Measurements from ENCODE around the gene TRIM38.
A peak's percentile ranks its signal among the peaks of the same experiment; 100 is the strongest.
"Not testable (repeated sequence)": the region's sequence is repeated elsewhere in the genome, so short reads cannot be mapped to it uniquely, and the experiment has no call there.

The TRIM38 gene

DNA sequence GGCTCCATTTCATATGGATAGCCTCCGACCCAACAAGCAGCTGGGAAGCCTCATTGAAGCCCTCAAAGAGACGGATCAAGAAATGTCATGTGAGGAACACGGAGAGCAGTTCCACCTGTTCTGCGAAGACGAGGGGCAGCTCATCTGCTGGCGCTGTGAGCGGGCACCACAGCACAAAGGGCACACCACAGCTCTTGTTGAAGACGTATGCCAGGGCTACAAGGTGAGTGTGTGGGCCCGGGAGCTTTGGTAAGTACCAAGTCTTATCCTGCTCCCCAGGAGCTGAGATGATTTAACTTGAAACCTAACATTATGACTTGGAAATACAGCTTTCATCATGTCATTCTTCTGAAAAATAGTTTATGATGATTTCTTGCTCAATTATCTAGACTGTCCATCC, 4.1 kb downstream of the TRIM38 start:
- no peak for DNase-seq (ENCODE audit: low read depth in 2 of 2, low spot score in 1 of 2)

DNA sequence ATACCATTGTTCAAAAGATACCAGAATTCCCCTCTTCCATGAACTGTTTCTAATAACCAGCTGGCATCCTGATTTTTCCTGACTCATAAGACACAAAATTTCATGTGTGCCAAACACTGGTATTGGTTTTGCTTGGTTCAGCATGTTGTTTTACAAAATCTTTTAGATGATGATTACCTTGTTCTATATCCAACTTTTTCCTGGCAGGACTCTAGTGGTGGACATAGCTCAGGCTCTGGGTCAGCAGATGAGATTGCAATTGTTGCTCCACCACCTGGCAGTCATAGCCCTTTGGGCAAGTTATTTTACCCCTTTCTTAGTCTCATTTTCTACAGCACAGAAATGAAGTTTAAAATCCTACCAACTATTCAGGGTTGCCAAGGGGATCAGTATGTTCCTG, 6.2 kb downstream of the TRIM38 start:
- DNase-seq (ENCODE audit: low read depth in 2 of 2, low spot score in 1 of 2), result no peak

DNA sequence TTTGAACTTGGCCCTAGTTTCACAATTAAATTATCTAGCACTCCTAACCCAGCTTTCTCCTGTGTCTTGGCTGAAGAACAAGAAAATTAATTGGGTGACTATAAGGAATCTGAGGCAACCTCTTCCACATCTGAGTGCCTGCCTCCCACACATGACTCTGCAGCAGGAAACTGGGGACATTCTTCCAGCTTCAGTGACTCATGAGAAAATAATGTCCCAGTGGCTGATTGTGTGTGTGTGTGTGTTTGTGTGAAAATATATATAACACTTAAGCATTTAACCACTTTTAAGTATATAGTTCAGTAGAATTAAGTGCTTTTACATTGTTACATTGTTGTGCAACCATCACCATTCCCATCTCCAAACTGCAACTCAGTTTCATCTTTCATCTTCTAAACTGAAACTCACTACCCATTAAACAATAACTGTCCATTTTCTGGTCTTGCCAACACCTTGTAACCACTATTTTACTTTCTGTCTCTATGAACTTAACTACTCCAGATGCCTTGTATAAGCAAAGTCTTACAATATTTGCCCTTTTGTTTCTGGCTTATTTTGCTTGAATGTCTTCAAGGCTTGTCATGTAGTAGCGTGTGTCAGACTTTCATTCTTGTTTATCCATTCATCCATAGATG, 8.7 kb downstream of the TRIM38 start:
- no peak for DNase-seq (ENCODE audit: low read depth in 2 of 2, low spot score in 1 of 2)

DNA sequence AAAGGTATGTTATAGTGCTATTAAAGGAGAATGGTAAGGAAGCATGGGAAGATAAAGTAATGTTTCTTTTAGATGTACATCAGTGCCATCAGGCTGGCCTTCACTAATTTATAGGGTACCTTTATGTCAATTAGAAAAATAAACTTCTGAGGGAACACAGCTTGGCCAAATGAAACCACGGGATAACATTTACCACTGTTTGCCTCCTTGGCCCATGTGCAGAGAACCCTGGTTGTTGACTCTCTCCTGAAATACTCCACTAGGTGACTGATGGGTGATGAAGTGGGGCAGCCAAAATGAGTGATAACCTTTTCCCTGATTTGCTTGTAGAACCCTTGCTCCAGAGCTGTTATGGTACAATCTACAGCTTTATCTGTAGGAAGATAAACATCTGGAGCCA, 9.5 kb downstream of the TRIM38 start:
- DNase-seq (ENCODE audit: low read depth in 2 of 2, low spot score in 1 of 2), result no peak

DNA sequence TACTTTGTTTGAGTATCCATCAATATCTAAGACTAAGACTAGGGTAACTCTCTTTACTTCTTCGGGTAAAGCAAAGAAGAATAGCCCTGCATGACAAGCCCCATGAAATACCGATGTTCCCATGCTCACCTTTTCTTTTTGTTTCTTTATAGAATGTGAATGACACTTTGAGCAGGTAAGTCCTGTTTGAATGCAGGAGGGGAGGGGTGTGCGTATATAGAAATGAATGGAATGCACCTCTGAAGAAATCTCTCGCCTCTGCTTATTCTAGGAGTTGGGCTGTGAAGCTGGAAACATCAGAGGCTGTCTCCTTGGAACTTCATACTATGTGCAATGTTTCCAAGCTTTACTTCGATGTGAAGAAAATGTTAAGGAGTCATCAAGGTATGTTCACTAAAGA, 10.3 kb downstream of the TRIM38 start:
- DNase-seq (ENCODE audit: low read depth in 2 of 2, low spot score in 1 of 2), result no peak

DNA sequence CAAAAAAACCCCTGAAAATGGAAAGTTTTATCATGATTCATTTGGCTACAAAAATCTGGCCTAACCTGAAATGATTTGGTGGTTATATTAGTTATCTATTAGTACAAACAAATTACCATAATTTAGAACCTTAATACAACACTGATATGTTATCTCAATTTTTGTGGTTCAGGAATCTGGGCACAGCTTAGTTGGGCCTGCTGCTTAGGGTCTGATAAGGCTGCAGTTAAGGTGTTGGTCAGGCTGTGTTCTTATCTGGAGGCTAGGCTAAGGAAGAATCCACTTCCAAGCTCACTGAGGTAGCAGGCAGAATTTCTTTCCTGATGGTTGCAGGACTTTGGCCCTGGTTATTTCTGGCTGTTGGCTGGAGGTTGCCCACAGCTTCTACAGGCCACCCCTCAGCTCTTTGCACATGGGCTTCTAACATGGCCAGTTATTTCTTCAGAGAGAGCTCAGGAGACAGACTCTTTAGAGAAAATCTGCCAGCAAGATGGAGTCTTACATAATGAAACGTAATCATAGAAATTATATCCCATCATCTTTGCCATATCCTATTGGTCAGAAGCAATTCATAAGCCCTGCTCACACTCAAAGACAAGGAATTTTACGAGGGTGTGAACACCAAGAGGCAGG, 11.4 kb downstream of the TRIM38 start:
- no peak for DNase-seq (ENCODE audit: low read depth in 2 of 2, low spot score in 1 of 2)

DNA sequence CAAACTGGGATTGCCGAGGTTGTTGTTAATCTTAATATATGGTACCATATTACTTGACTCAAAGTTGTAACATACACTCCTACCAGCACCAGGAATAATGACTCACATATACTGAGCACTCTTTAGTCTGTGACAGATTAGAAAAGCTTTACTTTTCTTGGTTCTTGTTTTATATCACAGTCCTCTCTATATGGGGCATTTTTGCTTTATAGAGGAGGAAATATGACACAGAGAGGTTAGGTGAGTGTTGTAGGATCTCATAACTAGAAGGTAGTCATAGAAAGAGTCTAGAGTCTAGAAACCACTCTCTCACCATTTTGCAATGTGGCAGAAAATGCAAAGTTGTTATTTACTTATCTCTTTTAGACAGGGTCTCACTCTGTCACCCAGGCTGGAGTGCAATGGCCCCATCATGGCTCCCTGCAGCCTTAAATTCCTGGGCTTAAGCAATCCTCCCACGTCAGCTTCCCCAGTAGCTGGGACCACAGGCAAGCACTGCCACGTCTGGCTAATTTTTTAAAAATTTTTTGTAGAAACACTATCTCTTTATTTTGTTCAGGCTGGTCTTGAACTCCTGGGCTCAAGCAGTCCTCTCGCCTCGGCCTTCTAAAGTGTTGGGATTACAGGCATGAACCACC, 13.4 kb downstream of the TRIM38 start:
- no peak for DNase-seq (ENCODE audit: low read depth in 2 of 2, low spot score in 1 of 2)

DNA sequence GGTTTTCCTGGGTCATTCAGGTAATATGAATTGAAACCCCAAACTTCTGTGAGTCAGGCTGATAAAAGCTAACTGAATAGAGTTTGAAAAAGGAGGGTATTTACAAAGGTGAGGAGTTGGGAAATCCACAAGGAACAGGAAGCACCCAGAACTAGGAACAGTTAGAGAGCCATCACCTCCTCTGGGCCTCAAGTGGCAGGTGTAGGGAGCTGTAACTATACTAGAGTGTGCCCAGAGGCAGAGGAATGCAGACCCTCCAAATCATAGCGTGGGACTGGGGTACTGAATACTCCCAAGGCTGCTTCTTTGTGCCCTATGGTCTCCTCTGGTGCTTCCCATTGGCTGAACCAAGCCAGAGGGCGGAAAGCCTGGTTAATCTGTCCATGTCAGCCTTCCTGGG, 18.3 kb downstream of the TRIM38 start:
- DNase-seq (ENCODE audit: low read depth in 2 of 2, low spot score in 1 of 2), result no peak

DNA sequence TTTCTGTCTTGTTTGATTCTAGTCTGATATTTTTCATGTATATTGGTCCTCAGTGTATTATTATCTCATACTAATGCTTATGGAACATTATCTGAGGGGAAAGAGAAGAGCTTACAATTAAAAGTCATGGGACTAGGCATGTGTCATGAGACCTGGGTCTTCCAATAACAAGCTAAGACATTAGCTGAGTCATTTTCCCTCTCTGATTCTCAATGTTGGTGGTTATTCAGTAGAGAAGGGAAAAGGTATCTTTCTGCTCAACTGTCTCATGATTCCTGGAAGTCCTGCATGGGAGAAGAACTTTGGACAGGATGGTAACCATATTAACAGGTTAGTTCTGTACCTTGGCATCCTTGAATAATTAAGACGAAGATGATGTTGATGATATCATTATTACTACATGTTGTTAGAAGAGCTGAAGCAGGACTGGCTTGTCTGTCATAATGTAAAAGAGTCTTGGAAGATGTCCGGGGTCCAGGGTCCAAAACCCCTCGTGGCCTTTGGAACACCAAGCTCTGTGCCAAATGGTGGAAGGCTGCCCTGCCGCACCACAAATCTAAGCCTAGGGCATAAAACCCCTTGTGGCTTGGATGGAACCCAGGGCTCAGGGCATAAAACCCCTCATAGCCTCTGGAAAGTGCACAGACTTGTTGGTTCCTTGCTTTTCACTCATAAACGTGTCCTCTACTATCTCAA, 19.1 kb downstream of the TRIM38 start:
- DNase-seq (ENCODE audit: low read depth in 2 of 2, low spot score in 1 of 2), result no peak

DNA sequence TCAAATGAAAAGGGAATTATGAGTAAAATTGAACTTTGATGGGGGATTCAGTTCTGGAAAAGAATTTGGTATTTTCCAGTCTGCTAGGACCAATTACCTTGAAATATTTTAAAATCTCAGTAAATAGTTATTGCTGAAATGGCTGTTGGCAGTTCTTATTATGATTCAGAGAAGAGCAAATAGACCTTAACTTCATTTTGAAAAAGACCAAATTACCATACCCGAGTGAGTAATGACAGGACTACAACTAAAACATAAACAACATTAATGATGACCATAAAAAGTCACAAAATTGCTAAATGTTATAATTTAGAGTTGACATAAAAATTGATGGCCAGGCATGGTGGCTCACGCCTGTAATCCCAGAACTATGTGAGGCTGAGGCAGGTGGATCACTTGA, 21.7 kb downstream of the TRIM38 start:
- DNase-seq (ENCODE audit: low read depth in 2 of 2, low spot score in 1 of 2), result no peak

DNA sequence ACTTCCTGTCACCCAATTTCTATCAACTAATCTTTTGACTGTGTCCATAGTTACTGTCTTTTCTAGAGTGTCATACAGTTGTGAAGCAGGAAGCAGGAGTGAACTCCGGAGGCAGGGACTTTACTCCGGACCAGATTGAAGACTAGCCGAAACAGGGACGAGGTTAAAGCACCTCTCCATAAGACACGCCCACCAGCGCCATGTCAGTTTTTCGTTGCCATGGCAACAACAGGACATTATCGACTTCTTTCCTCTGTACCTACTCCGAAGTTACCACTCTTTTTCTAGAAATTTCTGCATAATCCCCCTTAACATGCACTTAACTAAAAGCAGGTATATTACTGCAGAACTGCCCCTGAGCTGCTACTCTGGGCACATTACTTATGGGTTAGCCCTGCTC, 25.2 kb downstream of the TRIM38 start:
- no peak for DNase-seq (ENCODE audit: low read depth in 2 of 2, low spot score in 1 of 2)

DNA sequence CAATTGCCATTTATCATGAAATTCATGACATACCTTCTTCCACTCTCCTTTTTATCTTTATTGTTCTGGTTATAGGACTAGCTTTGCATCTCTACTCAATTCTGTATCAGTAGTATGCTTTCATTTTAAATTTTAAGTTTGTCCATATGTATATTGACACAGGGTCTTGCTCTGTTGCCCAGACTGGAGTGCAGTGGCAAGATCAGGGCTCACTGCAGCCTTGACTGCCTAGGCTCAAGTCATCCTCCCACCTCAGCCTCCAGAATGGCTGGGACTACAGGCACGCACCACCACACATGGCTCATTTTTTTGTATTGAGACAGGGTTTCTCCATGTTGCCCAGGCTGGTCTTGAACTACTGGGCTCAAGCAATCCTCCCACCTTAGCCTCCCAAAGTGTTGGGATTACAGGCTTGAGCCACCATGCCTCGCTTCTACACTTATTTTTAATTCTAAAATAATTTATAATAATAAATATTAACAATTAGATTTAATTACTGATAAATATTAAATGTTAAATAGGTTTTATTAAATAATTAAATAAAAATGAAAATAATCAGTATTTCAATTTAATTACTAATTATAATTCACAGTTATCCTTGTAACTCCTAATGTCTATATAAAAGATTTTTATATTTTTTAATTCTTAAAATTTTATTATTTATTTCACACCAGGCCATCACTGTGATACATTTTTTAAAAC, 27.7 kb downstream of the TRIM38 start:
- no peak for DNase-seq (ENCODE audit: low read depth in 2 of 2, low spot score in 1 of 2)

DNA sequence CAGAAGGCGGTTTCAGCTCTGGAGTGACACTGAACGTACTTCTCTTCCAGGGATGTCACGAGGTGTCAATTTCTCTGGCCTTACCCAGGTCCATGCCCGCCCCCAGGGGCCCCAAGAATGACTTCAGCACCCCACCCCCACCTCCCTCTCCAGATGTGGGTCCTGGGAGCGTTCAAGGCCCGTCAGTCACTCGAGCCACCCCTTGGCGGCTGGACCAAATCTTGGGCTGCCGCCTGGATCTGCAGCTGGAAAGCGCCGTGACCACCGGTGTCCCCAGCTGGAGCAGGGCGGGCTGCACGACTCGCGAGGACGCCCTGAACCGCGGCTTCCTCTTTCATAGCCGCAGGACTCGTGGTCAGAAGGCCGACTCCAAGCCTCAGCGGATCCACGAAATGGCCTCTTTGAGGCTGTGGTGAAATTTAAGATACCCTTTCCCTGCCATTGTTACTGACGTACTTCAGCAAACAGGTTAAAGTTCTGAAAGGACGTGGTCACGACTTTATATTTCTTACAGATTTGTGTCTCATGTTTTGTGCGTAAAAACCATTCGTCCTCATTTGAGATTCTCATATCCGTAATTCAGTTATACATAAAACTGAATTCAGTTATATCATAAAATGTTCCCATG, 29.3 kb downstream of the TRIM38 start:
- no peak for DNase-seq (ENCODE audit: low read depth in 2 of 2, low spot score in 1 of 2)

DNA sequence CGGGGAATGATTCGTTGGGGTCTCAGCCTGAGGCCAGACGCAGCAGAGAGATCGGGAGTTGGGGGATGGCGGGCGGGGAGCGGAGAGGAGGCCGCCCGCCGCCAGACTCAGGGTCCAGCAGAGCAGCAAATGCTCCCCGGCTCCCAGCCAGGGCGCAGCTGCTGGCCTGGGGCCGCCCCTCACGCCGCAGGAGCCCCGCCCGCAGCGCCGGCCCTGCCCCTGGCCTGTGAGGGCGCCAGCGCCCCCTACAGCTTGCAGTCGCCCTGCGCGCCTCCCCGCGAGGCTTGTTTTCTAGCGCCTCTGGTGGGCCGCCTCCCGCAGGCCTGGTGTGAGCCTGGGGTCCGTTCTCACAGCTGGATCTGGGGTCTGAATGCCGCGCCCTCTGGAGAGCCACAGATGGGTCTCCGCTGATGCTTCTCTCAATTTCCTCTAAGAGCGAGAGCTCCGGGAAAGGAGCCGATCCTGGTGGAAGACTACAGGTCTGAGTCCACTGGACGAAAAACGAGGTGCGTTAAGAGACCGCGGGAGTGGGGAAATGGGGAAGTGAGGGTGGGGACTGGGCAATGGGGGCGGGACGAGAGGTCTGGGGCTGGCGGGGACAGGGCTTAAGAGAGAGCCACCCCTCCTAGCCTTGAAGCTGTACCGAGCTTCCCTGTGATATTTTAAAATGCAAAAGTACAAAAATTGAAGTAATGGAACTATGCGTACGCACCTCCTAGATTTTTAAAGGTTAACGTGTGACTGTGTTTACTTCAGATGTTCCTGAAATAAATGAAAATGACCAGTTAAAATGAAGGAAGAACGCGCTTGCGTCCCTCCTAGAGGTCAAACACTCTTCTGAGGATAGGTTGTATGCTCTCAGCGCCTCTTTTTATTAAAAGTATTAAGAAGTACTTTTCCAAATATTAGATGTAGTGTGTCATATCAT, 30.1 kb downstream of the TRIM38 start:
- DNase-seq (ENCODE audit: low read depth in 2 of 2, low spot score in 1 of 2), result peak; percentile 79 to 86

DNA sequence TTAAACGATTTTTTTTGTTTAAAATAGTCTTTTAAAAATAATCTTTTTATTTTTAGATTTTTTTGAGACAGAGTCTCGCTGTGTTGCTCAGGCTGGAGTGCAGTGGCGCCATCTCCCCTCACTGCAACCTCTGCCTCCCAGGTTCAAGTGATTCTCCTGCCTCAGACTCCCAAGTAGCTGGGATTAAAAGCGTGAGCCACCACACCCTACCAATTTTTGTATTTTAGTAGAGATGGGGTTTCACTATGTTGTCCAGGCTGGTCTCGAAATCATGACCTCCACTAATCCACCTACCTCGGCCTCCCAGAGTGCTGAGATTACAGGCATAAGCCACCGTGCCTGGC, 30.7 kb downstream of the TRIM38 start:
- DNase-seq (ENCODE audit: low read depth in 2 of 2, low spot score in 1 of 2), result not testable (repeated sequence)

DNA sequence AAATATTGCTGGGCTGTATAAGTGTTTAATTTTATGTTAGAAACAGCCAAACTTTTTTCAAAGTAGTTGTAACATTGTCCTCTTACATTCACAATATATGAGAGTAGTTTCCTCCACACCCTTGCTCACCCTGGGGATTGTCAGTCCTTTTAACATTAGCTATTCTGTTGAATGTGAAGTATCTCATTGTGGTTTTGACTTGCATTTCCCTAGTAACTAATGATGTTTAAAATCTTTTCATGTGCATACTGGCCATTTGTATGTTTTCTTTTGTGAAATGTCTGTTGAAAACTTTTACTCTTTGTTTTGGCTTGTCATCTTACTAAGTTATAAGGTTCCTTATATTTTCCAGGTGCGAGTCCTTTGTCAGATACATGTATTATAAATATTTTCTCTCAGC, 32.9 kb downstream of the TRIM38 start:
- DNase-seq (ENCODE audit: low read depth in 2 of 2, low spot score in 1 of 2), result no peak

DNA sequence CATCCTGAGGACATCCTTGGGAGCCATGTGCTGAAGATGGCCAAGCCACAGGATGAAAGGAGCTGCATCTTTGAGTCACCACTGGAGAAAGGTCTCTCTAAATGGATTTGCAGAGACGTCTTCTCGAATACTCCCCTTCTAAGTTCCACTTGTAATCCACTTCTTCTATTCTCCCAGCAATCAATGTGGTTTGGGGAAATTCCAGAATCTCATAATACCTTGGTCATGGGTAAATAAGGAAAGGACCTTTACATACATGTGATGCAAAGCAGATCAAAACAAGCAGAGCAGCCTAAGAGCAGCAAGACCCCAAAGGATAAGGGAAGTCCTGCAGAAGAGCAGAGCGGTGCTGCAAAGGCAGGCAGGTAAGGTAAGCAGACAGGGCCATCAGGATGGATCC, 35.3 kb downstream of the TRIM38 start:
- no peak for DNase-seq (ENCODE audit: low read depth in 2 of 2, low spot score in 1 of 2)

DNA sequence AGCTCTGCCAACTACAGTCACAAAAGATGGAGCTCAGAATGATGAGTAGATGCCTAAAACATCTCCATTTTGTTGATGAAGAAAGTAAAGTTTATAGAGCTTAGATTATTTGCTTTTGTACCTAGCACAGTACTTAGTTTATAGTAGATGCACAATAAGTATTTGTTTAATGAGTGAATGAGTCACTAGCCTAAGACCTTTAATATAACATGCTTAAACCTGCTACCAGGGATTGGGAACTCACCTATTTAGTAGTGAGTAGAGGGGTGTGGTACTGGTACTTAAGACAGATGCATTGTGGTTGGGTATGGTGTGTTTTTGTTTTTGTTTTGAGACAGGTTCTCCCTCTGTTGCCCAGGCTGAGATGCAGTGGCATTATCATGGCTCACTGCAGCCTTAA, 35.8 kb downstream of the TRIM38 start:
- no peak for DNase-seq (ENCODE audit: low read depth in 2 of 2, low spot score in 1 of 2)

DNA sequence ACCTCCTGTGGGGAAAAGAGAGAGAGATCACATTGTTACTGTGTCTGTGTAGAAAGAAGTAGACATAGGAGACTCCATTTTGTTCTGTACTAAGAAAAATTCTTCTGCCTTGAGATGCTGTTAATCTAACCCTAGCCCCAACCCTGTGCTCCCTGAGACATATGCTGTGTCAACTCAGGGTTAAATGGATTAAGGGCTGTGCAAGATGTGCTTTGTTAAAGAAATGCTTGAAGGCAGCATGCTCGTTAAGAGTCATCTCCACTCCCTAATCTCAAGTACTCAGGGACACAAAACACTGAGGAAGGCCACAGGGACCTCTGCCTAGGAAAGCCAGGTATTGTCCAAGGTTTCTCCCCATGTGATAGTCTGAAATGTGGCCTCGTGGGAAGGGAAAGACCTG, 36.6 kb downstream of the TRIM38 start:
- DNase-seq (ENCODE audit: low read depth in 2 of 2, low spot score in 1 of 2), result not testable (repeated sequence)

Data from stimulated activated CD8-positive, alpha-beta memory T cell treated with anti-CD3 and anti-CD28 coated beads, Interleukin-4, amount 100 ng/mL, for 1 hour (primary cell).